GM18508 (cell line): Measurements from ENCODE around the gene FASTKD3.

ENCODE experiments used
- ATAC-seq: cut with Tn5 transposase; IDR thresholded peaks from one replicate; pipeline ENCODE4 v1.9.1; 2021; ENCODE audit warnings: moderate number of reproducible peaks; ENCODE audit not compliant: insufficient read depth, unreplicated experiment

The FASTKD3 gene

GRCh38 chr5:7813007-7813406 is 55.8 kb downstream of the FASTKD3 start:
- ATAC-seq: no peak

DNA sequence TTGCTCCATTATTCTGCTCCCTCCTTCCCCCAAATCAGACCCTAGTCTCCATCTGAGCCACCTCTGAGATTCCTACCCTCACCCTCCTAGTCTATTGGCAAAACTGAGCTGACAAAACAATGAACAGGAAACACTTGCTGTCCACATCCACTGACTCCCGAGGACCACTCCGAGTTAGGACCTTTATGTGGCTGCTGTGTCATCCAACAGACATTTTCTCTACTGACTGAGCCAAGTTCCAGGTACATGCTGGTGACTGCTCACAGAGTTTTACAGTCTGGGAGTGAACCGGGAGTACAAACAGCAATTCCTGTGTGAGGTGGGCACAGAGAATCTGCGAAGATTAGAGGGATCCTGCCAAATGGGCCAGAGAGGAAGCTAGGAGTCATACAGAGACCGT is 57.1 kb downstream of the FASTKD3 start:
- no peak for ATAC-seq
